HS-5 (cell line): ENCODE measurements around the gene COL9A3.
A peak's percentile ranks its signal among the peaks of the same experiment; 100 is the strongest.
"Not testable (repeated sequence)": the region's sequence is repeated elsewhere in the genome, so short reads cannot be mapped to it uniquely, and the experiment has no call there.

Experiments used
- DNase-seq: peaks from one replicate; pipeline ENCODE4 v3.0.0-alpha.2; 2012; ENCODE audit warnings: low read depth

COL9A3 gene

DNA sequence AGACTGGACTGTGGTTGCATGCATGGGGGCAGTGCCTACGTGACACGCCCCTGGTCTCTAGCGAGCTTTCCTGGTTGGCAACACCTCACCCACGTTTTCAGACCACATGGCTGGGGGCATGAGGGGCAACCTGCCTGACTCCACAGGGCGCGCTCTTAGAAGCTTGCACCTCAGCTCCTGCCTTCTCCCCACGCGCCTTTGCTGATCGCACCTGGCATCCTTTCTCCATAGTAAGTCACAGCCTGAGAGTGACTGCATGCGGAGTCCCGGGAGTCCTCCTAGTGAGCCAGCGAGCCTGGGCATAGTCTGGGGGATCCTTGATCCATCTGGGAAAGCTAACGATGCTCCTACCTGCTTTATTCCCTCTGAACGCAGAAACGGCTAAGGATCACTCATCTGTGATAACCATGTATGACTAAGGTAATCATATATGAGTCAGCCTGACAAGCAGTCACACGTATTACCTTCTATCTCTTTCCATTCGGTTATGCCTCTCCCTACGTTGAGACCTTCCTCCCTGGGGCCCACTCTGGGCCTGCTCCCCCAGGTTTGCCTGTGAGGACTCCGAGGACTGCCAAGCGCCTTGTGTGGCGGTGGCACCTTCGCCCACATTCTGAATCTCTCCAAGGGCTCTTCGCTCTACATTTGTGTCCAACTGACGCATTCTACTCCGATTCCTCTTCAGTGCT is 40.2 kb downstream of the COL9A3 start:
- no peak for DNase-seq

DNA sequence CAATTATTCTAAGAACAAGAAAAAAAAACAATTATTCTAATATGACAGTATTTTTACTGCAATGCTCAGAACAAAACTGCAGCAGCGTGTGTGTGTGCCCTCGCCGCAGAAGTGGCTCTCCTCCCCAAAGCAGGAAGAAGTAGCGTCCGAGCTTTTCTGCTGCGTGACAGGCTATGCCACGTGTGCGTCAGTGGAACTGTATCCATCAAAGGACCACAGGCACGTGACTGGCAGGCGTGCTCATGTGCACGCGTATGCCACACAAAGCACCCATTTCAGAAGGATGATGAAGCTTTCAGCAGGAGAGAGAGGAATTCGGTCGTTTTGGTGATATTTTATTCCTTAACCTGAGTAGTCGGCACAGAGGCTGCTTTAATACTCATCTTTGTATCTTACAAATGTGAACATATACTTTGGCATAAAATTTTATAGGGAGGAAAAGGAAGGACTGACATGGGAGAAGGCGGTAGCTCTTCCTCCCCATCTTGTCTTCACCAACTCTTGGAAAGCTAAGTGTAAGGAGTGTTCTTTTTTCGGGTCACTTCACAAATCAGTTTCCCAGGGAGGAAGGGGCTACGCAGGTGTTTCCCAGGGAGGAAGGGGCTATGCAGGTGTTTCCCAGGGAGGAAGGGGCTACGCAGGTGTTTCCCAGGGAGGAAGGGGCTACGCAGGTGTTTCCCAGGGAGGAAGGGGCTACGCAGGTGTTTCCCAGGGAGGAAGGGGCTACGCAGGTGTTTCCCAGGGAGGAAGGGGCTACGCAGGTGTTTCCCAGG is 41.4 kb downstream of the COL9A3 start:
- no peak for DNase-seq

- no peak for DNase-seq
Measured at GRCh38 chr20:62859721-62860120, 42.9 kb downstream of the COL9A3 start.

- DNase-seq = no peak
Measured at GRCh38 chr20:62860391-62860923, 43.6 kb downstream of the COL9A3 start.

DNA sequence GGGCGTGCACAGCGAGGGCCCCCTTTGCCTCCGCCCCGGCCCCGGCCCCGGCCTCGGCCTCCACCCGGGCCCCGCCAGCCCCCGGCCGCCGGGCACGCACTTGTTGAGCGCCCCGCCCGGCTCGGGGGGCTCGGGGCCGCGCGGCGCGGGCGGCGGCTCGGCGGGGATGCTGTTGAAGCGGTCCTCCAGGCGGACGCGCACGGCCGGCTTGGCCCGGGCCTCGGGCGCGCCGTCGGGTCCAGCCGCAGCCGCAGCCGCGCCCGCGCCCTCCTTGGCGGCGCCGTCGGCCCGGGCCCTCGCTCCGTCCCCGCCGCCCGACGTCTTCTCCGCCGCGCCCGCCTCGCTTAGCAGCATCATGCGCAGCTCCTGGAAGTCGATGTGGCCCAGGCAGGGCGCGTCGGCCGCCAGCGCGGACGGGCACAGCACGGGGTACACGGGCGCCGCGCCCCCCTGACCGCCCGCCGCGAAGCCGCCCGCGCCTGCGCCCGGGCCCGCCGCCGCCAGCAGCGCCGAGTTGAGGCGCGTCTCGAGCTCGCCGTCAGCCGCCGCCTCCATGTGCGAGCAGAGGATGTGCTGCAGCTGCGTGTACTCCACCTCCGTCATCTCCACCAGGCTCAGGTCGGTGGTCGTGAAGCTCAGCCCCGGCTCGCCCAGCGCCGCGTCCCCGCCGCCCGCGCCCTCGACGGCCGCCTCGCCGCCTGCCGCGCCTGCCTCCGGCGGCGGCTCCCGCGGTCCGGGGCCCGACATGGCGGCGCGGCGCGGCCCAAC is 44.3 kb downstream of the COL9A3 start:
- no peak for DNase-seq

GRCh38 chr20:62861726-62862336 is 45.0 kb downstream of the COL9A3 start, which contains the start of gene TCFL5:
TSS of gene TCFL5 (minus strand) at chr20:62861822. CDS start at chr20:62861670, 152 bp downstream.
- DNase-seq = peak; percentile 34

GRCh38 chr20:62864207-62864606 is 47.4 kb downstream of the COL9A3 start:
- no peak for DNase-seq

GRCh38 chr20:62872184-62872847 is 55.5 kb downstream of the COL9A3 start:
- no peak for DNase-seq

DNA sequence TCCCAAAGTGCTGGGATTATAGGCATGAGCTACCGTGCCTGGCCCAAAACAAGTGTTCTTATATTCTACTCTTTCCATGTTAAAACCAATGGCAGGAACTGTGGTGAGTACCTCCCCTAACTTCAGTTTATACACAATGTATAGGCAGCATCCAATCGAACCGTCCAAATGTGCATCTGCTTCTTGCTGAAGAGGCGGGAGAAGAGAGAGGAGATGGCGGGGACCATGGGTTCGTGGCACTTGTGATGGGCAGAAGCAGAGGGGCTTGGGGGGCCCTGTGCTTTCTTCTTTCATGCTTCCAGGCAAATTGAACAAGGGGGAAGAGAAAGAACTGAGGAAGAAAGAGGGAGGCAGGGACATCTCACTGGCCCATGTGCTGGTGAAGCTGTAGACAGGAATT is 56.0 kb downstream of the COL9A3 start:
- DNase-seq = no peak

- no peak for DNase-seq
Measured at GRCh38 chr20:62873280-62873679, 56.4 kb downstream of the COL9A3 start.

DNA sequence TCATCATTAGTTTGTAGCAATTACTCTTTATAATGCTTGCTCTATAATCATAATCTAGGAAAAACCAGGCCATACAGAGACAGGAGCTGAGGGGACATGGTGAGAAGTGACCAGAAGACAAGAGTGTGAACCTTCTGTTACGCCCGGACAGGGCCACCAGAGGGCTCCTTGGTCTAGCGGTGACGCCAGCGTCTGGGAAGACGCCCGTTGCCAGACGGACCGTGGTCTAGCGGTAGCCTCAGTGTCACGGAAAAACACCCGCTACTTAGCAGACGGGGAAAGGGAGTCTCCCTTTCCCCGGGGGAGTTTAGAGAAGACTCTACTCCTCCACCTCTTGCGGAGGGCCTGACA is 56.8 kb downstream of the COL9A3 start:
- not testable (repeated sequence) for DNase-seq

- no peak for DNase-seq
Measured at GRCh38 chr20:62874964-62875344, 58.1 kb downstream of the COL9A3 start.

DNA sequence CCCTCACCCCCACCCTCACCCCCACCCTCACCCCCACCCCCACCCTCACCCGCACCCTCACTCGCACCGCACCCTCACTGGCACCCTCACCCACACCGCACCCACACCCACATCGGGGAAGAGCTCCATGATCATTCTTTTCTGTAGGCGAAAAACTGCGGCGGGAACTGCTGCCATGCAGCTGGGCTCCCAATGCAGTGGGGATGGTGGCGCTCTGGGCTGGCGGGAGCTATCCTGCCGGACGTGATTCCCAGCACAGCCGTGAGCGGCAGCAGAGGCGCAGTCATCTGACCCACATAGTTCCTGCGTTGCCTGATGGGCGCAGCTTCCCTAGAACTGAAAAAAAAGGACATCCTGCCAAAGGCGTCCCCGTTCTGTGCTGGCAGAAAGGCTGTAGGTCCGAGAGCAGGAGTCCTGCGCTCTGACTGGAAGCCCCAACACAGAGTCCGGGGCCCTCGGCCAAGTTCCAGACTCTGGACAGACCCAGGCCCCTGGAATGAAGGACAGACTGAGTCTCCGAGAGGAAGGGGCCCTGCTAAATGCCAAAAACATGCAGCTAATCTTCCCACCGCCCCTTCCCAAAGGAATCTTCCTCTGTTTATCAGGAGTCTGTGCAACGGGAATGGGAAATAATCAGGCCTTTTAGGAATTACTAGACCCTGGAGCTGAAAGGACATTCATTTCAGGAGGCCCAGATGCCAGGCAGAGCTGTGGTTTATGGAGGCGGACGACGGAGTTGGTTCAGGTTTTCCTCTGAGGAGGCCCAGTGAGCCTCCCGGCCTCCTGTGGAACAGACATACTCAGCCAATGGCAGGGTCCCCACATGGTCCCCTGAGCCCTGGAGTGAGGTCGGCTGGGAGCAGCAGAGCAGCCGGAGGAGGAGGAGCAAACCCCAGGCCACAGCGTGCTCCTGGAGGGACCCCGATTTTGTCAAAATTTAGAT is 58.8 kb downstream of the COL9A3 start:
- DNase-seq = no peak

DNA sequence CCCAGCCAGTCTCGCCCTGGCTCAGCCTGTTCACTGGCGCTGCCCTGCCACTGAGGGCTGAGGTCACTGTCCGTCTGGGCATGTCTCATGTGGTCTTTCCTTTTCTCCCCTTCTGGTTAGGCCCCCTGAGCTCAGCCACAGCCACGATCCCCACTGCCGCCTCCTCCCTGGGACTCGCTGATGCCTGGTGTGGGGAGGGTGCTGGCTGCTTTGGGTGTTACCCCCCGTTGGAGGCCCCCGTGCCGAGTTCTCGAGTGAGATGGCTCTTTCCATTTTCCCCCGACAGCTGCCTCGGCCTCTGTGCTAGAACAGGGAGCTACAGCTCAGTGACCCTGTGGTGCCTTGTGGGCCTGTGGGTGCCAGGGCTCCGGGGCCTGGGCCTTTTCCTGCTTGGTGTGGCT is 59.7 kb downstream of the COL9A3 start:
- no peak for DNase-seq

- DNase-seq = no peak
Measured at GRCh38 chr20:62876902-62877816, 60.3 kb downstream of the COL9A3 start.

DNA sequence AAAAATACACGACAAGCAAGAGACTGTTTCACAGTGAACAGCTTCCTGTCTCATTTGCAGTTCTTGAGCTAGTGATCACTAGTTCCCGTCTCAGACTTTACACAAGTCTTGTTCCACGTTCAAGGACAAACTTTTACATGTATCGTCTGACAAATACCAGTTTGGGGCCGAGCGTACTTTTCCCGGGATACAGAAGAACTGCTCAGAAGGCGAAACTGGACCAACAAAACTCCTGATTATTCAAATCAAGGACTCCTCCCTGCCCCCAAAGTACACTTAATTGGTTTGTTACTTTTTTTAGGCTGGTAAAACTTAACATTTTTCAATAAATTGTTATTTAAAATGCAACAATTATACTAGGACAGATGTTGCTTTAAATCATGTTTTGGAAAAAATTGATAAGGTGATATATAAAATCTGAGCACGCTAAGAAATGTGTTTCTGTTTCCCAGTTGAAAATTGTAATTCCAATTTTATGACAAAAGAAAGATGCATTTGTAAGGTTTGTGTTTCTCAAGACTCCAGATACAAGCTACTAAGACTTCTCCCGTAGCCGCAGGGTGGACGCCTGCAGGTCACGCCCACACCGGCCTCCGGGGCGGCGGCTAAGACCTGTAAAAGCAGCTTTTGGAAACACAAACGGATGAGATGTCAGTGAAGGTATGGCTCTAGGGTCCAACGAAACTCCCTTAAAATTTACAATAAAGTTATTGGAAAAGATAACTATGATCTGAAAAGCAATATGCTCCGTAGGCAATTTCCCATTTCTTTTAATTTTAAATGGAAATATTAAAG is 61.6 kb downstream of the COL9A3 start:
- DNase-seq = no peak

- no peak for DNase-seq
Measured at GRCh38 chr20:62879275-62880146, 62.7 kb downstream of the COL9A3 start.
